Chondrocyte (in vitro differentiated cells): ENCODE data around the gene NHSL2. TPM values are rescaled to one million over a fixed set of nuclear protein-coding genes. Genes with fewer than 3 reads are reported as not detected.
"Not testable (repeated sequence)": the region's sequence is repeated elsewhere in the genome, so short reads cannot be mapped to it uniquely, and the experiment has no call there.

Experiments
- DNase-seq: peaks from one replicate; pipeline ENCODE4 v3.0.0; 2021; ENCODE audit warnings: mixed read lengths, low spot score
- H3K27ac Mint-ChIP-seq: one replicate; pipeline ENCODE4 v1.8.0; 2021; ENCODE audit warnings: mild to moderate bottlenecking, moderate library complexity, mixed read lengths; ENCODE audit not compliant: unreplicated experiment
- H3K27me3 Mint-ChIP-seq: 2 replicates; pipeline ENCODE4 v1.8.0; 2021; ENCODE audit warnings: low read depth, mixed read lengths
- H3K36me3 Mint-ChIP-seq: 2 replicates; pipeline ENCODE4 v1.8.0; 2021; ENCODE audit warnings: low read depth, mixed read lengths
- H3K4me1 Mint-ChIP-seq: 2 replicates; pipeline ENCODE4 v1.8.0; 2021; ENCODE audit warnings: low read depth, mild to moderate bottlenecking, mixed read lengths
- H3K4me3 Mint-ChIP-seq: one replicate; pipeline ENCODE4 v1.8.0; 2021; ENCODE audit warnings: mild to moderate bottlenecking, moderate library complexity, mixed read lengths; ENCODE audit not compliant: unreplicated experiment
- H3K9me3 Mint-ChIP-seq: 2 replicates; pipeline ENCODE4 v1.8.0; 2021; ENCODE audit warnings: low read depth, mixed read lengths
- CTCF ChIP-seq: fragments of 200-600 bp; sonication (generic); IDR thresholded peaks from 2 replicates; pipeline ENCODE4 v1.5.0; 2021; ENCODE audit warnings: antibody characterized with exemption, mild to moderate bottlenecking, moderate library complexity
- total RNA-seq: library from RNA; stranded (reverse); gene quantifications from 3 replicates; pipeline ENCODE4 v1.2.1, GENCODE V29; 2021

The NHSL2 gene
- total RNA-seq, 1 donor from 2014 or later, result 2.1 TPM

- no peaks in the 10 kb centered on the region for H3K4me1 Mint-ChIP-seq
- H3K36me3 Mint-ChIP-seq, result no peaks in the 10 kb centered on the region
- H3K27me3 Mint-ChIP-seq, result no peaks in the 10 kb centered on the region
- no peak overlapping the region for H3K27ac Mint-ChIP-seq
- no peak for TF ChIP-seq CTCF
- no peak for DNase-seq
- peaks cover 8% of the 10 kb centered on the region for H3K9me3 Mint-ChIP-seq
- no peak overlapping the region for H3K4me3 Mint-ChIP-seq
These were observed 249.1 kb downstream of the NHSL2 start for GRCh38 chrX:72159769-72160168.

- Mint-ChIP-seq H3K27ac (no peak overlapping the region), H3K9me3 (no peaks in the 10 kb centered on the region)
These were observed 254.9 kb downstream of the NHSL2 start for GRCh38 chrX:72165551-72165950.

GRCh38 chrX:72169008-72169728 lies 258.5 kb downstream of the NHSL2 start:
- Mint-ChIP-seq H3K4me3 (no peak overlapping the region), H3K4me1 (no peaks in the 10 kb centered on the region), H3K27ac (no peak overlapping the region)

More at GRCh38 chrX:72165551-72165950, 254.9 kb downstream of the NHSL2 start:
- no peak for DNase-seq
- TF ChIP-seq CTCF, result no peak
- H3K27me3 Mint-ChIP-seq, result peaks cover 2% of the 10 kb centered on the region
- H3K36me3 Mint-ChIP-seq, result no peaks in the 10 kb centered on the region
- no peaks in the 10 kb centered on the region for H3K4me1 Mint-ChIP-seq
- no peak overlapping the region for H3K4me3 Mint-ChIP-seq

GRCh38 chrX:72176289-72176688 lies 265.6 kb downstream of the NHSL2 start:
- DNase-seq, H3K27ac Mint-ChIP-seq, H3K4me3 Mint-ChIP-seq, H3K36me3 Mint-ChIP-seq, H3K4me1 Mint-ChIP-seq, H3K9me3 Mint-ChIP-seq, H3K27me3 Mint-ChIP-seq: not testable (repeated sequence)

More at GRCh38 chrX:72169008-72169728, 258.5 kb downstream of the NHSL2 start:
- DNase-seq, result no peak
- H3K9me3 Mint-ChIP-seq, result no peaks in the 10 kb centered on the region
- no peaks in the 10 kb centered on the region for H3K36me3 Mint-ChIP-seq
- peaks cover 3% of the 10 kb centered on the region for H3K27me3 Mint-ChIP-seq
- no peak for TF ChIP-seq CTCF

- H3K36me3 Mint-ChIP-seq, result no peaks in the 10 kb centered on the region
- H3K27ac Mint-ChIP-seq, result no peak overlapping the region
- H3K4me1 Mint-ChIP-seq, result no peaks in the 10 kb centered on the region
- no peak overlapping the region for H3K4me3 Mint-ChIP-seq
- no peak for TF ChIP-seq CTCF
- peaks cover 2% of the 10 kb centered on the region for H3K27me3 Mint-ChIP-seq
- no peak for DNase-seq
- no peaks in the 10 kb centered on the region for H3K9me3 Mint-ChIP-seq
These were observed 266.3 kb downstream of the NHSL2 start for GRCh38 chrX:72176981-72177380.

- Mint-ChIP-seq H3K4me3 (no peak overlapping the region), H3K9me3 (no peaks in the 10 kb centered on the region), H3K27me3 (no peaks in the 10 kb centered on the region), H3K27ac (no peak overlapping the region), H3K4me1 (no peaks in the 10 kb centered on the region), H3K36me3 (no peaks in the 10 kb centered on the region)
- no peak for TF ChIP-seq CTCF
- no peak for DNase-seq
These were observed 269.9 kb downstream of the NHSL2 start for GRCh38 chrX:72180539-72180938.
